Erythroblast (primary cell): ENCODE data around the gene LRRC8C.

Source experiments
- GATA1 ChIP-seq: IDR thresholded peaks from 2 replicates; pipeline ENCODE4 v1.6.1; 2011; ENCODE audit warnings: low read depth, mild to moderate bottlenecking, control low read depth, low read length, moderate library complexity
- POLR2A ChIP-seq: IDR thresholded peaks from 2 replicates; pipeline ENCODE4 v1.6.1; 2011; ENCODE audit warnings: mild to moderate bottlenecking, low read length

DNA sequence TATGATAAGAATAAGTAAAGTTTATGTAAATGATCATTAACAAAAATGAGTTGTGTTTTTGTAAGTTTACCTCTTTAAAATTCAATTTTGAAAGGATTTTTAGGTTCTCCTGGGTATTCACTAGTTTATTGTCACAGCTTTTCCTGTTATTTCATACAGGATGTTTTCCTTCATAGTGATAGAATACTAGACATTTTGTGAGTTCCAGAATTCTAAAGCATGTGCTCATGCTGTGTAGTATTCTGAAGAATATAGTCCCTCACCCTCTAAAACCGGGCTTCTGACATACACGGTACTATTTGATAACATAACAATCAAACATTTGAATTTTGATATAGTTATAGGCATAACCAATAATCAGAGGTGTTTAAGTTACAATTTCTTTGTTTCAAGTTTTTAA lies 10.7 kb downstream of the LRRC8C start:
- TF ChIP-seq POLR2A (no peak), GATA1 (no peak)
